H9 (cell line): ENCODE results near the gene NHLRC4. TPM values are rescaled to one million over a fixed set of nuclear protein-coding genes. Genes with fewer than 3 reads are reported as not detected.

Experiments
- DNase-seq: peaks from one replicate; pipeline ENCODE4 v3.0.0-alpha.2; 2017
- H2AFZ ChIP-seq: one replicate; pipeline ENCODE4 v1.6.1; 2013; ENCODE audit warnings: mild to moderate bottlenecking, low read length, control low read depth, moderate library complexity
- H2AK5ac ChIP-seq: 2 replicates; pipeline ENCODE4 v1.6.1; 2013; ENCODE audit warnings: low read length, control low read depth, mixed read lengths; ENCODE audit not compliant: insufficient read length
- H2BK120ac ChIP-seq: one replicate; pipeline ENCODE4 v1.6.1; 2013; ENCODE audit warnings: low read depth, mild to moderate bottlenecking, low read length, control low read depth, inconsistent platforms; ENCODE audit not compliant: poor library complexity, severe bottlenecking
- H2BK12ac ChIP-seq: 2 replicates; pipeline ENCODE4 v1.6.1; 2013; ENCODE audit warnings: low read length, control low read depth, mixed read lengths, low read depth; ENCODE audit not compliant: insufficient read length
- H2BK15ac ChIP-seq: 2 replicates; pipeline ENCODE4 v1.6.1; 2013; ENCODE audit warnings: low read depth, low read length, control low read depth
- H2BK20ac ChIP-seq: one replicate; pipeline ENCODE4 v1.6.1; 2013; ENCODE audit warnings: low read depth, mild to moderate bottlenecking, low read length, control low read depth, inconsistent platforms; ENCODE audit not compliant: poor library complexity, severe bottlenecking
- H2BK5ac ChIP-seq: 2 replicates; pipeline ENCODE4 v1.6.1; 2013; ENCODE audit warnings: low read length, control low read depth, mixed read lengths; ENCODE audit not compliant: insufficient read length
- H3K14ac ChIP-seq: 2 replicates; pipeline ENCODE4 v1.6.1; 2013; ENCODE audit warnings: low read length, control low read depth; ENCODE audit not compliant: insufficient read depth
- H3K18ac ChIP-seq: 2 replicates; pipeline ENCODE4 v1.6.1; 2013; ENCODE audit warnings: low read depth, mild to moderate bottlenecking, mixed read lengths, low read length, control low read depth; ENCODE audit not compliant: insufficient read length
- H3K23ac ChIP-seq: 2 replicates; pipeline ENCODE4 v1.6.1; 2013; ENCODE audit warnings: low read length, control low read depth, mixed read lengths, low read depth; ENCODE audit not compliant: insufficient read length
- H3K23me2 ChIP-seq: 2 replicates; pipeline ENCODE4 v1.6.1; 2013; ENCODE audit warnings: low read depth, mild to moderate bottlenecking, mixed read lengths, low read length, control low read depth; ENCODE audit not compliant: insufficient read length, poor library complexity, severe bottlenecking
- H3K27ac ChIP-seq: 2 replicates; pipeline ENCODE4 v1.5.1; 2013; ENCODE audit warnings: low read length, control low read depth, mixed read lengths, low read depth; ENCODE audit not compliant: insufficient read length
- H3K27me3 ChIP-seq: 2 replicates; pipeline ENCODE4 v1.6.1; 2013; ENCODE audit warnings: low read length, control low read depth, inconsistent platforms; ENCODE audit not compliant: insufficient read depth
- H3K4ac ChIP-seq: 2 replicates; pipeline ENCODE4 v1.6.1; 2013; ENCODE audit warnings: low read depth, mild to moderate bottlenecking, control low read depth, inconsistent platforms, low read length, moderate library complexity
- H3K4me1 ChIP-seq: 2 replicates; pipeline ENCODE4 v1.6.1; 2013; ENCODE audit warnings: low read length, control low read depth, inconsistent platforms; ENCODE audit not compliant: insufficient read depth
- H3K4me2 ChIP-seq: 2 replicates; pipeline ENCODE4 v1.6.1; 2013; ENCODE audit warnings: low read length, control low read depth, mixed read lengths; ENCODE audit not compliant: insufficient read length, insufficient read depth
- H3K56ac ChIP-seq: 2 replicates; pipeline ENCODE4 v1.6.1; 2013; ENCODE audit warnings: low read depth, mild to moderate bottlenecking, mixed read lengths, low read length, control low read depth; ENCODE audit not compliant: insufficient read length
- H3K79me1 ChIP-seq: 2 replicates; pipeline ENCODE4 v1.6.1; 2013; ENCODE audit warnings: low read depth, mild to moderate bottlenecking, moderate library complexity, low read length, control low read depth, inconsistent platforms; ENCODE audit not compliant: insufficient read depth, poor library complexity, severe bottlenecking
- H3K79me2 ChIP-seq: 2 replicates; pipeline ENCODE4 v1.6.1; 2013; ENCODE audit warnings: low read length, control low read depth, inconsistent platforms; ENCODE audit not compliant: insufficient read depth
- H3K9ac ChIP-seq: 2 replicates; pipeline ENCODE4 v1.6.1; 2013; ENCODE audit warnings: low read length, control low read depth, mixed read lengths; ENCODE audit not compliant: insufficient read length; ENCODE audit errors: extremely low read depth
- H3K9me3 ChIP-seq: one replicate; pipeline ENCODE4 v1.6.1; 2013; ENCODE audit warnings: low read depth, low read length, inconsistent platforms; ENCODE audit not compliant: control insufficient read depth
- H3T11ph ChIP-seq: one replicate; pipeline ENCODE4 v1.6.1; 2013; ENCODE audit warnings: mild to moderate bottlenecking, low read length, control low read depth, inconsistent platforms
- H4K20me1 ChIP-seq: one replicate; pipeline ENCODE4 v1.6.1; 2013; ENCODE audit not compliant: control insufficient read depth, insufficient read length, insufficient read depth
- H4K5ac ChIP-seq: 2 replicates; pipeline ENCODE4 v1.6.1; 2013; ENCODE audit warnings: low read depth, mild to moderate bottlenecking, mixed read lengths, low read length, control low read depth; ENCODE audit not compliant: insufficient read length
- H4K8ac ChIP-seq: replicated peaks from 2 replicates; pipeline ENCODE4 v1.6.1; 2013; ENCODE audit warnings: low read length, control low read depth, mixed read lengths, low read depth; ENCODE audit not compliant: insufficient read length
- H4K91ac ChIP-seq: 2 replicates; pipeline ENCODE4 v1.6.1; 2013; ENCODE audit warnings: low read depth, mild to moderate bottlenecking, moderate library complexity, mixed read lengths, low read length, control low read depth; ENCODE audit not compliant: insufficient read length
- H3K27ac Mint-ChIP-seq, 3 experiments: 2 replicates in 2 of 3; 3 replicates in 1 of 3; pipeline ENCODE4 v1.8.0; 2020 to 2021; ENCODE audit warnings: mixed read lengths in 3 of 3, mild to moderate bottlenecking in 1 of 3, moderate library complexity in 1 of 3
- H3K27me3 Mint-ChIP-seq: 2 replicates; pipeline ENCODE4 v1.8.0; 2021; ENCODE audit warnings: low read depth, mild to moderate bottlenecking, moderate library complexity, mixed read lengths
- H3K36me3 Mint-ChIP-seq, 3 experiments: 2 replicates in 2 of 3; 3 replicates in 1 of 3; pipeline ENCODE4 v1.8.0; 2020 to 2021; ENCODE audit warnings: low read depth in 3 of 3, mixed read lengths in 3 of 3; ENCODE audit not compliant: insufficient read depth in 1 of 3
- H3K4me1 Mint-ChIP-seq, 2 experiments: 2 replicates each; pipeline ENCODE4 v1.8.0; 2020; ENCODE audit warnings: mixed read lengths in 2 of 2
- H3K4me3 Mint-ChIP-seq, 2 experiments: 2 replicates in 1 of 2; 3 replicates in 1 of 2; pipeline ENCODE4 v1.8.0; 2020 to 2021; ENCODE audit warnings: mild to moderate bottlenecking in 2 of 2, mixed read lengths in 2 of 2, moderate library complexity in 1 of 2
- H3K9me3 Mint-ChIP-seq, 2 experiments: 2 replicates in 1 of 2; 3 replicates in 1 of 2; pipeline ENCODE4 v1.8.0; 2020; ENCODE audit warnings: mild to moderate bottlenecking in 2 of 2, mixed read lengths in 2 of 2, moderate library complexity in 1 of 2
- CTCF ChIP-seq: fragments of 200-600 bp; sonication (generic); conservative IDR thresholded peaks from 3 replicates; pipeline ENCODE4 v1.8.0; 2021; ENCODE audit warnings: antibody characterized with exemption, mild to moderate bottlenecking
- WGBS: extraction: QIAGEN DNeasy Blood & Tissue Kit; methylation state at CpG from one replicate; pipeline ENCODE4 v1.1.7; 2013; ENCODE audit warnings: missing lambda C conversion rate, low lambda C conversion rate, mixed read lengths; ENCODE audit not compliant: insufficient read length; ENCODE audit errors: extremely low coverage; 5-methylcytosine and 5-hydroxymethylcytosine counted together
- total RNA-seq: library from RNA; stranded (reverse); gene quantifications from 2 replicates; pipeline ENCODE4 v1.2.1, GENCODE V29; 2021

Gene NHLRC4
- total RNA-seq, 1 experiment from 2014 or later, result 0.42 TPM

DNA sequence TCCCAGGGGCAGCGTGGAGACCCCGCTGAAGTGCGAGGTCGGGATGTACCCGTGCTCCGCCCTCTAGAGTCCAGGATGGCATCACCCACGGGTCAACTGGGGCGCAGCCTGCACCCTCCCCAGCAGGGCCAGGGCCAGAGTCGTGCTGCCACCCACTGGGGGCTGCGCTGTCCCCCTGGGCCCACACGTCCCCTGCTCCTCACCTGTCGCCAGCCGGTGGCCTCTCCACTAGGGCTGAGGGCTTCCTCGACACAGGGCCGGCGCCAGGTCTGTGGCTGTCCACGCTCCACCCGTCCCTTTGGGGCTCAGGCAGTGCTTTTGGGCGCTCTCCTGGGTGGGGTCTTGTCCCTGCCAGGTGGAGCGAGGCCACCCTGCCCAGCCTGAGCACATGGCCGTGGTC is 18.2 kb upstream of the NHLRC4 start:
- Histone ChIP-seq H3K23me2 (no peaks in the 10 kb centered on the region), H3K4me1 (no peaks in the 10 kb centered on the region), H3K23ac (no peak overlapping the region), H2AFZ (no peak overlapping the region), H3K18ac (no peak overlapping the region), H3K4me2 (no peak overlapping the region), H3K9me3 (no peaks in the 10 kb centered on the region), H2BK5ac (no peak overlapping the region), H3K4ac (no peak overlapping the region), H3K27ac (no peak overlapping the region), H3T11ph (no peak overlapping the region), H3K79me2 (no peaks in the 10 kb centered on the region), H2BK20ac (no peak overlapping the region), H2BK15ac (no peak overlapping the region), H3K14ac (no peak overlapping the region), H3K27me3 (no peaks in the 10 kb centered on the region), H3K9ac (no peak overlapping the region), H2BK12ac (no peak overlapping the region), H2AK5ac (no peak overlapping the region), H4K5ac (no peak overlapping the region), H2BK120ac (no peak overlapping the region), H4K8ac (no peak overlapping the region), H4K91ac (no peak overlapping the region), H4K20me1 (no peaks in the 10 kb centered on the region), H3K56ac (no peak overlapping the region), H3K79me1 (no peaks in the 10 kb centered on the region)
- Mint-ChIP-seq H3K36me3 (peaks cover 0 to 6% (median 2%) of the 10 kb centered on the region in 3 experiments; a peak in 3 of 7 replicates), H3K9me3 (no peaks in the 10 kb centered on the region), H3K4me3 (no peak overlapping the region), H3K4me1 (no peaks in the 10 kb centered on the region), H3K27ac (no peak overlapping the region), H3K27me3 (no peaks in the 10 kb centered on the region)
- no CpG with 5 or more reads among the region's 21 CpGs for WGBS
- no peak for TF ChIP-seq CTCF
- no peak for DNase-seq
